ENCODE measurements around the gene MYOD1. TPM values are rescaled to one million over a fixed set of nuclear protein-coding genes. Genes with fewer than 3 reads are reported as not detected.

MYOD1 gene
- total RNA-seq, 1 donor from 2014 or later, result 398 TPM

DNA sequence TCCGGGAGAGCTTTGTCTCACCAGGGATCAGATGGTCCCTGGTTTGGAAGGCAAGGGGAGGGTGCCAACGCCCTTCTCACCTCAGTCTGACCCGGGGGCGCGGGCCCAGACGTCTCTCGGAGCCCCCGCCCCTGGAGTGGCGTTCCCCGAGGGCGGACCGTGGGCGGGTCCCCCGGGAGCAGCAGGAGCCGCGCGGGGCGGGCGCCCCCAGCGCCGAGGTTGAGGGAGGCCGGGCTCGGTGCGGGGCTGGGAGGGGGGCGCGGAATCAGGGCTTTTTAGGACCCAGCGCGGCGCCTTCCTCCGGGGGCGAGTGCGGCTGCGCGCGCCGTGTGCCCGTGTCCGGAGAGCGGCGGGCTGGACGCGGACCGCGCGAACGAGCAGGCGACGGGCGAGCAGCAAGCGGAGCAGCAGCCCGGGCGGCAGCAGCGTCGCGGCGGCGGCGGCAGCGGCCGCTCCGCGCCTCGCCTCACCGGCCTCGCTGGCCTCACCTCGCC lies 15.1 kb downstream of the MYOD1 start, which contains the start of gene KCNC1:
KCNC1 (plus strand) TSS at position 364 of the 494 bp plus-strand sequence. CDS start 1,222 bp downstream, outside the sequence.
- DNase-seq (ENCODE audit: low read depth), result peak; percentile 69

DNA sequence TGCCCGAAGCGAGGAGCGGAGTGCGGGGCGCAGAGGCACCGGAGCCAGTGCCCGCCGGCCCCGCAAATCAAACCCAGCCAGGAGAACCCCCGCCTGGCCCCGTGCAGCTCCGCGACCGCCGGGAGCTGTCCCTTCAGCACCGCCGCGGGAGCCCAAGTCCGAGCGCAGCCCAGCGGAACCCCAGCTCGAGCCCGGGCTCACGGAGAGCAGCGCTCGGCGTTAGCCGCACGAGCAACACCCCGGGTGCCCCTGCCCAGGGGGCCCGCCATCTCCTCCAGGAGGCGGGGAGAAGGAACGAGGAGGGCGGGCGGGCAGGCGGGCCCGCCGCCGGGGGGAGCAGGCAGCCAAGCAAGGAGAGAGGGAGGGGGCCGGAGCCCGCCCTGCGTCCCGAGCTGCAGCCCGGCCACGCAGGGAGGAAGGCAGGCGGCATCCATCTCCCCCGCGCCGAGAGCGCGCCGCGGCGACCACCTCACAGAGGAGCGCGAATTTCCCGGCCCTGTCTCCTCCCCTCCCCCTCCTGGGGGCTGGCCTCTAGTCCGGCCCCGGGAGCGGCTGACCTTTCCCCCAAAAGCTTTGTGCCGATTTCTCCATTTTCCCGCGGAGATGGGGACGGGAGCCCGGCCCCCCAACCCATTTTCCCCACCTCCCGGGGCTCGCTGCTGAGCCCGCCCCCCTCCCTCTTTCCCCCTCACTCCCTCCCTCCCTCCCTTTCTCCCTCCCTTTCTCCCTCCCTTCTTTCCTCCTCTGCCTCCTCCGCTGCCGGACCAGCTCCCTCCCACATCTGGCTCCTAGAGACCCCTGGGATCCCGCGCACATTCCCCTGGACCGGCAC lies 15.8 kb downstream of the MYOD1 start:
- peak; percentile 84 for DNase-seq (ENCODE audit: low read depth)

DNA sequence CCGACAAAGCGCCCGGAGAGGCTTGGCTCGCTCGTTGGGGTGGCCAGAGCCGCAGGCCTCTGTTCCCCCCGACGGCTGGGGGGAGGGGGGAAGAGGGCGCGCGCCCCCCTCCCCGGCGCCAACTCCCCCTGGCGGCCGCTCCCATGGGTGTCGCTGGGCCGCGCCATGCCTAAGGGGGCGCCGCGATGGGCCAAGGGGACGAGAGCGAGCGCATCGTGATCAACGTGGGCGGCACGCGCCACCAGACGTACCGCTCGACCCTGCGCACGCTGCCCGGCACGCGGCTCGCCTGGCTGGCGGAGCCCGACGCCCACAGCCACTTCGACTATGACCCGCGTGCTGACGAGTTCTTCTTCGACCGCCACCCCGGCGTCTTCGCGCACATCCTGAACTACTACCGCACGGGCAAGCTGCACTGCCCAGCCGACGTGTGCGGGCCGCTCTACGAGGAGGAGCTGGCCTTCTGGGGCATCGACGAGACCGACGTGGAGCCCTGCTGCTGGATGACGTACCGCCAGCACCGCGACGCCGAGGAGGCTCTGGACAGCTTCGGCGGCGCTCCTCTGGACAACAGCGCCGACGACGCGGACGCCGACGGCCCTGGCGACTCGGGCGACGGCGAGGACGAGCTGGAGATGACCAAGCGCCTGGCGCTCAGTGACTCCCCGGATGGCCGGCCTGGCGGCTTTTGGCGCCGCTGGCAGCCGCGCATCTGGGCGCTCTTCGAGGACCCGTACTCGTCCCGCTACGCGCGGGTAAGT lies 16.6 kb downstream of the MYOD1 start:
- no peak for DNase-seq (ENCODE audit: low read depth)

DNA sequence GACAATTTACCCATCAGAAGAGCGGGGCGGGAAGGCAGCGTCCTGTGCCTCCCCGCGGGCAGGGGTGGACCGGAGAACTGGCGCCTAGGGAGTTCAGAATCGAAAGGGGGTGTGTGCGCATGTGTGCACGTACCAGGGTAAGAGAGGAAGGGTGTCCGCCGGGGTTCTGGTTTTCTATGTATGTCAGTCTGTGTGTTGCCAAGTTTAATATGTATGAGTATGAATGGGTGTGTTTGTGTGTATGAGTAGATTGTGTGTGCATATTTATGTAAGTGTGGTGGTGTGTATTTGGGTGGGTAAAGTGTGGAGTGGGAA lies 17.2 kb downstream of the MYOD1 start:
- DNase-seq (ENCODE audit: low read depth), result no peak

DNA sequence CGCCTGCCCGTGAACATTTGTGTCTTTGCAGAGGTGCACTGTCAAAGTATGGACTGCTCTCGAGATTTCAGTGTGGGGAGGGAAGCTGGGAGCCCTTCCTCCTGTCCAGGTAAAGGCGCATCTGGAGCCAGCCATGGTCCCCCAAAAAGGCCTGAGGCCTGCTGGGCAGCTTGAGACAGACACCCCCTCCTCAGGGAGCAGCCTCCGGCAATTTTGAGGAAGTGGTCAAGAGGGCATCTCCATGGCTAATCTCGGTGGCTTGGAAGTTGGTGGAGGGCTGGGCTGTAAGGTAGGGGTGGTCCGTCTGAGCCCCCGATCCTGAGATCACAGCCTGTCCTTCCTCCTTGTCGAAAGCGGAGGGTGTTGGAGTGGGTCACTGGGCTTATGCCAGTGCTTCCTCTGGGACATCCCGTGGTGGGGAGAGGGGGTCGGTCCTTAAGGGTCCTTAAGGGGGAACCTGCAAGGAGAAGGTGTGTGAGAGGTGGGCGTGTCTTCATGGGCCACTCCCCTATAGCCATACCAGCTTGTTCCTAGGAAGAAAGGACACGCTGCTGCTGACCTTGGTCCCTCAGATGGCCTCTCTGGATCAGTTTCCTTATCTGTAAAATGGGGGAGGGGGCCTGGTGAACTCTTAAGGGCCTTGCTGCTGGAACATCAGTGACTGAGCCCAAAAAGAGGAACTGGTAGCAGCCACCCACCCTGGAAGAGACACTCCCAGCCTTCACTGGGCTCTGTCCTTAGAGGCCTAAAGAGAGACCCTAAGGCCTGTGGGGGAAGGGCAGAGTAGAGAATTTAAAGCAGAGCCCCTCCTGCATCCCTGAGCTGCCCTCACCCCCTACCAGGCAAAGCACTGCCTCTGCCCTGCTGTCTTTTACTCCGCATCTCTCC lies 17.8 kb downstream of the MYOD1 start:
- no peak for DNase-seq (ENCODE audit: low read depth)

DNA sequence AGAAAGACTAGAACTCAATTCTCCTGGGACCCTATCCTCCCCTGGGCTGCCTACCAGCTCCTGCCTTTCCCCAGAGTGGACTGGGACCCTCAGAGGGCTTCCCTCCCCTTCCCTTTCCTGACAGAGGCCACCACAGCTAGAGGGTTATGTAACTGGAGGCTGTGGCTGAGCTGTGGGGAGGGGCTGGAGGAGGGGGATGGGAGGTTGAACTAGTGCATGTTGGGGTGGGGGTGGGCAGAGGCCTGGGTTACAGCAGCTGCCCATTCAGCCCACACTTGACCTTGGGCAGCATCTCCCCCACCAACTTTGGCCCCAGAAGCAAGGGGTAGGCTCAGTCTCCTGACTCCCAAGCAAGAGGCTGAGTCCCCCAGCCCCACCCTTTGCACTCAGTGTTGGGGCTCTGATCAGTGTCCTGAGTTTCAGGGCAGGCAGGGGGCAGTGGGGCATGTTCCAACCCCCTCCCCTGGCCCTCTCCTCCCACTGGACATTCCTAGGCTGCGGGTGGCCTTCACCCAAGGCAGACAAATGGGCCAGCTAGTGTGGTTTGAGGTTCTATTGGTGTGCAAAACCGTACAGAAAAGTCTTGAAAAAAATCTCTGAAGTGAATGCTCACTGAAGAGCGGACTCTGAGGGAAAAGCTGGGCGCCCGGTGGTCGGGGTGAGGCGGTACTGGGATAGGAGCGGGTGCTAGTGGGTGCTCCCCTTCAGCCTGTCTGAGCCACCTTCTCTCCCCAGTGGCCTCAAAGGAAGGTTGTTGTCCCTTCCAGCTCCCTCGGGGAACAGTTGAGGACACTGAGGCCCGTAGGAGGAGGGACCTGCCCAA lies 19.0 kb downstream of the MYOD1 start:
- DNase-seq (ENCODE audit: low read depth), result no peak

DNA sequence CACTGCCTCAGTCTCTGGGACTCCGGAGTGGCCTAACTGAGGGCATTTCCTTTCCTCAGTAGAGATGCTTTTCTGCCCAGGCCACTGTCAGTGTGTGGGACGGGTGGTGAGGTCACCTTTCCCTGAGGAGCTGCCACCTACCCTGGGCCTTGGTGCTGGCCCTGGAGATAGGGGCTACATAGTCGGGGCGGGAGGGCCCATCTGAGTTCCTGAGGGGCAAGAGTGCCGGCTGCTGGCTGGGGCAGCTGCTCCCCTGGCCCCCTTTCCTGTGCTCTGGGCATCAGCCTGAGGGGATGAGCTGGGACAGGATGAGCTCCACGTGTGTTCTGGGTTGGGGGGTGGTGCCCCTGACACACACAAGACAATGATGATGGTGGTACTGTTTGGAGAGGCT lies 20.6 kb downstream of the MYOD1 start:
- DNase-seq (ENCODE audit: low read depth), result no peak

DNA sequence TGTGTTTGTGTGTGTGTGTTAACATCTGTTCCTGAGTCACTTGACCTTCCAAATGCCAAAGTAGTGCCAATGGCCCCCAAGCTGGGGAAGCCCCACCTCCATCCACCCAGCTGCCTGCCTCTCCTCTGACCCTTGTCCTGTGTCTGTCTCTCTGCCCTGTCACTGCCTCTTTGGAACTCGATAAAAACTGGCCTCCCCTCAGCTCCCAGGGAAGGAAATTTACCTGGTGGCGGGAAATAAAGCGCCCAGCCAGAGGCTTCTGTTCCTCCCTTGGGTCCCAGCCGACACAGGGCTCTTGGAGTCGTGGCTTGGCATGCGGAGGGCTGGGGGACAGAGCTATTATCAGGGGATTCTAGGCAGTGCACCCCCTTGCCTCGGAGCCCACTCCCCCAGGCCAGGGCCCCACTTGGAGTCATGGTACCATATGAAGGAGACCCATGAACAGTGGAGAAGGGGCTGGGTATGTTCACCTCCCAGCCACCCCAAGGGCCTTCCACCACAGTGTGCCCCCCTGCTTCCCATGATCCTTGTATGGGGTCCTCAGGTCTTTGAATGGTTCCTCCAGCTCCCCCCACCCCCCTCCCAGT lies 21.4 kb downstream of the MYOD1 start:
- DNase-seq (ENCODE audit: low read depth), result no peak

DNA sequence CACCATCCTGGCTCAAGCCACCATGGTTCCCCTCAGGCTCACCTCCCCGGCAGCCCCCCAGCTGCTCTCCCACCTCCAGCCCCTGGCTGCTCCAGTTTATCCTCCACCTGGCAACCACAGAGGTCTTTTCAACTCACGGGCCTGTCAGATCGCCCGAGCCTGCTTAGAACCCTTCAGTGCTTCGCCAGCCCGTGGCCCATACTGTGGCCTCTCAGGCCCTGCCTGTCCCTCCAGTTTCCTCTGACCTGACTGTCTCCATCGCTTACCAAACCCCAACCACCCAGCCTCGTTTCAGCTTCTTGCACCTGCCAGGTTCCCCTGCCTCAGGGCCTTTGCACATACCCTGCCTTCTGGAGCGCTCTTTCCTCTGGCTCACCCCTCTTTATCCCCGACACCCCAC lies 22.1 kb downstream of the MYOD1 start:
- DNase-seq (ENCODE audit: low read depth), result no peak

DNA sequence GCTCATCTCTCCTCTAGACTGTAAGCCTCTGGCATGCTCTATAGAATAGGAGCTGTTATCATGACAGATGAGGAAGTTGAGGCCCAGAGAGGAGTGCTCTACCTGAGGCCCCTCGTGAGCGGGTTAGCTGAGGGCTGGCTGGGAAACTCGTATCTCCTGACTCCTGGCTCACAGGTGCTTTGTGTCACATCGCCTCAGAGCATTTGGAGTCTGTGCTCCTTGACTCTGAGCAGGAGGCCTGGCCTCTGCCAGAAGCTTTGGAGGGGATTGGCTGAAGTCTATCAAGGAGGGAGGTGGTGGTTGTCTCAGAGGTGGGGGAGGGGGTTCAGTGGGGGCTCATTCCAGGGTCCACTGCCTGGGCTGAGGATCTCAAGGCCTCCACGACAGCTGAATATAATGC lies 22.6 kb downstream of the MYOD1 start:
- DNase-seq (ENCODE audit: low read depth), result no peak

DNA sequence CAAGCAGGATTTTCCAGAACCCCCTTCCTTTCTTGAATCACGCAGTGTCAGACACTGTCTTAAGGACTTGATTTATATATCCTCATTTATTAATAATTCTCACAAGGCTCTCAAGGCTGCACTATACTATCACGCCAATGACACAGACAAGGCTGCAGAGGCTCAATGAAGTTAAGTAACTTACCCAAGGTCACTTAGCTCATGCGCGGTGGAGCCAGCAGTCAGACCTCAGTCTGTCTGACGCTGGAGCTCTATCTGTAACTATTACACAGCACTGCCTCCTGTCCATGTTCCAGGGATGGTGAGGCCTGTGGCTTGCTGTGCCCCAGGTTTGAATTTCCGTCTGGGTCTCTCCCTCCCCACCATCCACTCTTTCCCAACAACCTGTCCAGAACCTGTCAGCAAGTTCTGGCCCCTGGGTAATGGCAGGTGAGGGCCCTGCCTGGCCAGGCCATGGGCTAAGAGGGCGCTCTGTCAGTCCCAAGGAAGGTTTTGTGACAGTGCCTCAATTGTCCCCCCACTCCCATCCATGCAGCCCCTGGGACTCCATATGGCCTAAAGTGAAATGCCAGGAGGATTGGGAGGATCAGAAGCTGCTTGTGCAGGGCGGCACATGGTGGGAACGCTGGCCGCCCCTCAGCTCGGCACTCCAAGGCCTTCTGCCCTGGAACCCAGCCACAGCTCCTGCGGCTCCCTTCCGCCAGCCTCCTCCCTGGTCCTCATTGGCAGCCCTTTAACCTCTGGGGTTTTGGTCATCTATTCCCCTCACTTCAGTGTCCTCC lies 23.8 kb downstream of the MYOD1 start:
- no peak for DNase-seq (ENCODE audit: low read depth)

DNA sequence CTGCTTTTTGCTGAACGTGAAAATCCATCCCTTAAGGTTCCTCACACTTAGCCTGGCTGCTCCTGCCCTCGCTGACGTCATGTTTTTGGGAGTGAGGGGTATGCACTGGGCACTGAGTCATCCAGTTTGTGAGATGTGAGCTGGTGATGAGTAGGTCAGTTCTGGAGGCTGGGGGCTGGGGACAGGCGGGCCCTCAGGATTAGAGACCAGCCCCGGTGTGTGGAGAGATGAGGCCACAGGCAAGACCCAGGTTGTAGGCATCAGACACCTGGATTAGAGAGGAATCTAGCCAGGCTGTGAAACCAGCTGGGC lies 24.4 kb downstream of the MYOD1 start:
- no peak for DNase-seq (ENCODE audit: low read depth)

DNA sequence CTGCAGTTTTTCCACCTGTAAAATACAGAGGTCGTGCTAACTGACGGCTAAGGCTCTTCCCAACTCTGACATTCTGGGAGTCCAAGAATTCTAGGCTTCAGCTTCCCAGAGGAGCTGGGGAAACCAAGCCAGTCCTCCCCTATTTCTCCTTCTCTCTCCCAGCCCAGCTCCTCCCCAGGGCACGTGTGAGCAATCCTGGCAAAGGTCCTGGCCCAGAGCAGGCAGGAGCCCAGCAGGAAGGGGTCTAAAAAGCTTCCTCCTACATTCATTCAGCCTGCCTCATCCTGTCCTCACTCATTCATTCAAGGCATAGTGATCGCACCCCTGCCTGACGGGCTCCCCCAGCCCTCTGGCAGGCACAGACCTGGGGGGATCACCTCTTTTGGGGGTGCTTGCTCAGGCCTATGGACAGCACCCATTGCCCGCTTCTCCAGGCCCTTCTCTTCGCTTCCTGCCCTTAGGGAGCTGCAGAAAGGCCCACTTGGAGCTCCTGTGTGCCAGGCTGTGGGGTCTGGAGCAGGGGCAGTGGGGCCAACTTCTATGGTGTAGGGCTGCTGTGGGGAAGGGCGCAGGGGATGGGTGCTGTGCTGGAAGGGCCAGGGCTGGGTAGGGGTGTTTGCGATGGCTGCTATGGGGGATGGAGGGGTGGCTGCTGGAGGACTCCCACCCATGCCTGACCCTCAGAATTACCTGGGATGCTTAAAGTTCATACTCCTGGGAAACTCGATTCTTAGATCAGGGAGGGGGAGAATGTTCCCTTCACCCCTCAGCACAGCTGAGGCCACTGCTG lies 25.0 kb downstream of the MYOD1 start:
- no peak for DNase-seq (ENCODE audit: low read depth)

DNA sequence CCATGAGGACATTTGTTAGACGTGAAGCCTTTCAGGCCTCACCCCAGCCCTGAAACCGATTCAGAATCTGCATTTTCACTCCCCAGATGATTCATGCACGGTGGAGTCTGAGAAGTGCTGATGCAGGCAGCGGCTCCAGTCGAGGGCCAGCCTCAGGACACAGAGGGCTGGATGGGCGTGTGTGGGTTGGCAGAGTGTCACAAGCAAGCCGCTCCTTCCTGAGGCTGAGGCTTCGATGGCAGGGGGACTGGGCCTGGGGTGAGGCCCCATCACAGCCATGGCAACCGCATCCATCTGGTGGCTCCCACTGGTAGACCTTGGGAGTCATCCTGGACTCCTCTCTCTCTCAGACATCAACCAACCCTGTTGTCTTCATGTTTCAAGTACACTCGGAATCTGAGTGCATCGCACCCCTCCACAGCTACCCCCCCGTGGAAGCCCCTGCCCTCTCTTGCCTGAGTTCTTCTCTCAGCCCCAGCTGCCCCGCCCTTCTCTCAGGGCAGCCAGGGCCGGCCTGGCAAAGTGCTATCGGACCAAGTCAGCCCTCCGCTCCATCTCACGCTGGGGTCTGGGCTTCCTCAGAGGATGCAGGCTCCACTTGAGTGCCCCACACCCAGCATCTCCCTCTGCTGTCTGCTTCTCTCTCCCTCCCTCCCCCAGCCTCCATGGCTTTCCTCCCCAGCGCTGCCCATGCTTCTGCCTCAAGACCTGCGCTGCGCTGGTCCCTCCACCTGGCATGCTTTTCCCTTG lies 25.8 kb downstream of the MYOD1 start:
- no peak for DNase-seq (ENCODE audit: low read depth)

DNA sequence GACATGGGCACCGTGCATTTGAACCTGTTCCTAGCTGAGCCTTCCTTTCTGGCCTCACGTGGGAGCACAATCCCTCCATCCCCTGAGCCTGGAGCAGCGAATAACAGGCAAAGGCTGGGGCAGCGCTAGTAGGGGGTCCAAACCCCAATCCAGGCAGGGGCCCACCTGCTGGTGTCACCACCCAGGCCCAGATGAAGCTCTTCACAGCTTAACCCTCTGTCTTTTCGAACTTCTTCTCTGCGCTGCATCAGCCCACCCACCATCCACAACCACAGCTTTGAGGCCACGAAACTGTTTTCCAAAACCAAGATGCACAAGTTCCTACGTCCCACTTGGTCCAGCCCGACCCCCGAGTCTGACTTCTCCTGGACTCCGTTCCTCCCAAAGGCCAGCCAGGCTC lies 26.7 kb downstream of the MYOD1 start:
- no peak for DNase-seq (ENCODE audit: low read depth)

DNA sequence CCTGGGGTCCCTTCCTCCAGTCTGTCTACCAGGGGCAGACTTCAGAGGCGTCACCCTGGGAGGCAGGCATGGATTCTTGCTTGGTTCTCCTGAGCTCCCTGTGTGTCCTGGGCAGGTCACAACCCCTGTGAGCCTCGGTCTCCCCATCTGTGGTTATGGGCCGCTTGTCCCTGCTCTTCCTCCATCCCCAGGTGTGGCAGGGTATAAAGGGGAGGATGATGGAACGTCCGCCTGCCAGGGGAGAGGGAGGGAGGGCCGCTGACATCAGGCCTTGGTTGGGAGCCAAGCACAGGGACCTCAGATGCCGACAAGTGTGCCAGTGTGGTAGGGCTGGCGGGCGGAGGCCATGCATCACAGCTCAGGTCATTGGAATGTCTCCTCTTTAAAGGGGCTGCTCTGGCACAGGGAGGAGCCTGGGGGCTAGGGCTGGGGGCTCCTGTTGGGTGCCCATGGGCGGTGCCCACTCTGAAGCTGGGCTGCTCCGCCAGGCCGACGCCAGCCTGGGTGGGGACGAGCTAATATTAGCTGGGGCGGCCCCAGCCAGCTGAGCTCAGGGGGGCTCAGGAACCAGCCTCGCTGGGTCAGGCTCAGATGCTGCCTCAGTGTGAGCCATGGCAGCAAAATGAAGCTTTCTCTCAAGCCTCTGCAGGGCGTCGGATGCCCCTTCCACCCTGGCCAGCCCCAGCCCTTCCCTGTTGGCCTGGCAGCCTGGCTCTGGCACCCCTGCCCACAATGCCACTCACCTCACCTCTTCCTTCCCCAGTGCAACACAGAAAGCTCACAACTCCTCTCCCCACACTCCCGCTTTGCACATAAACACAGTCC lies 28.0 kb downstream of the MYOD1 start:
- peak; percentile 55 for DNase-seq (ENCODE audit: low read depth)

DNA sequence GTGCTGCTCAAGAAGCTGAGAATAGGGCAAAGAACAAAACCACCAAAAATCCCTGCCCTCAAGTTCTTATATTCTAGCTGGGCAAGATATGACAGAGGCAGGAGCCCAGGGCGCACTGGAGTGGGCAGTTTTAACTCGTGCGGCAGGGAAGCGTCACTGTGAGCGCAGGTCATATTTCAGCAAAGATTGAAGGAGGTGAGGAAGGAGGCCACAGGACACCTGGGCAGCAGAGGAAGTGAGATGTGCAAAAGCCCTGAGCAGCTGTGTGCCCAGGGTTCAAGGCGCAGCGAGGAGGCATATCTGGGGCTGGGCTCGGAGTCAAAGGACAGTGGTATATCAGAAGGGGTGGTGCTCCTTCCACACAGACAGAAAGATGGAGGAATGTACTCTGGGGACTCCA lies 28.7 kb downstream of the MYOD1 start:
- no peak for DNase-seq (ENCODE audit: low read depth)
